ENCODE data around the gene MAP7D1.
"Not testable (repeated sequence)": the region's sequence is repeated elsewhere in the genome, so short reads cannot be mapped to it uniquely, and the experiment has no call there.

Gene MAP7D1

DNA sequence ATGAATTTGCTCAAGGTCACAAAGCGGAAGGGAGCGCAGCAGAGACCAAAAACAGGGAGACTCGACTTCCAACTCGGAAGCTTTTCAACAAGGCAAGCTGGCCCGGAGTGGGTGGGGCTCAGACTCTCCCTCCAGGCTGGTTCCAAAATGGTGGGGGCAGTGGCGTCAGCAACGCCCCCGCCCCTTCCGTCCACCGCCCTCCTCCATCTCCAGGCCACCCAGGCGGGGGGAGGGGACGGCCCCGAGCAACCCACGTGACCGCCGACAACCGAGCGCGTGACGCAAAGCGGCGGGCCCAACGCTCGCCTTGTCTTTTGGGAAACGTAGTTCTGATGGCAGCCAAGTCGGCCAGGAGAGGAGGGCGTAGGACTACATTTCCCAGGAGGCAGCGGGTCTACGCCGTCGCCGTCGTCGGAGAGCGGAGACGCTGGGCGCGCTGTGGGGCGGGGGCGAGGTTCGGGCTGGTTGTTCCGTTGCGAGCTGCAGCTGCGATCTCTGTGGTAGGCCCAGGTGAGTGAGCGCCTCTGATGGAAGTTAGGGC is 68.1 kb downstream of the MAP7D1 start, which contains the start of gene THRAP3:
TSS of gene THRAP3 (plus strand) at position 448 of the 541 bp plus-strand sequence. CDS start 58,121 bp downstream, outside the sequence.
- peak; percentile 96 for DNase-seq (ENCODE audit: low read depth, low spot score)
- peak within 1 kb of the TSS; percentile 92 for H3K27ac ChIP-seq

DNA sequence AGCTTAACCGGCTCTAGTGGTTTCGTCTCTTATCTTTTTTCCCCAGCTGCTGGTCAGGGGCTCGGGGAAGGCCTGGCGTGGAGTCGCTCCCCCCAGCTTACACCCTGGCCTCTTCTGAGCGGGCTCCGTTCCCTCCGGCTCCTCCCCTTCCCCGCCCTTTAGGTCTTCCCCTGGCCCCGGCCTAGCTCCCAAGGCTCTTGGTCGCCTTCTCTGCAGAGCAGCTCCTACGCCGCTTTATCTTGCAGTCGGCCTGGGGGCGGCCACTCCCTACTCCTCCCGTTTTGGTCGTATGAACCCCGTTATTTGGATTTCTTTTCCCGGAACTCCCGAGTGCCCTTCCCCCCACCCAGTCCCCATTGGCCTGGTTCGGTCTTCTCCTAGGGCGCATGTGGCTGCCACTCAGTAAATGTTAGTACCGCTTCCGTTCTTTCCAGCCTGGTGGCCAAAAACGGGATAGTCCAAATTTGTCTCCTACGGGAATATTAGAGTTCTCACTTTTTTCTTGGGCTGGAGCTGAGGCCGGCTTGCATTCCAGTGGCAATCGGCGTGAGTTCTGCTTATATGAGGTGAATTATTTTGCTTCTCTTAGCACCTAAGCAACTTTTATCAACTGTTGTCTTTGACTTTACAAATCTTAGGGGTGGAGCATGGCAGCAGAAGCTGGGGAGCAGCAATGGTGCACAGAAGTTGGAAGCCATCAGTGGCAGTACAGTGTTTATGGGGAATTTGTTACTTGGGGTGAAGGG is 68.8 kb downstream of the MAP7D1 start:
- DNase-seq (ENCODE audit: low read depth, low spot score) = no peak
- peak overlapping the region; percentile 92 for H3K27ac ChIP-seq

DNA sequence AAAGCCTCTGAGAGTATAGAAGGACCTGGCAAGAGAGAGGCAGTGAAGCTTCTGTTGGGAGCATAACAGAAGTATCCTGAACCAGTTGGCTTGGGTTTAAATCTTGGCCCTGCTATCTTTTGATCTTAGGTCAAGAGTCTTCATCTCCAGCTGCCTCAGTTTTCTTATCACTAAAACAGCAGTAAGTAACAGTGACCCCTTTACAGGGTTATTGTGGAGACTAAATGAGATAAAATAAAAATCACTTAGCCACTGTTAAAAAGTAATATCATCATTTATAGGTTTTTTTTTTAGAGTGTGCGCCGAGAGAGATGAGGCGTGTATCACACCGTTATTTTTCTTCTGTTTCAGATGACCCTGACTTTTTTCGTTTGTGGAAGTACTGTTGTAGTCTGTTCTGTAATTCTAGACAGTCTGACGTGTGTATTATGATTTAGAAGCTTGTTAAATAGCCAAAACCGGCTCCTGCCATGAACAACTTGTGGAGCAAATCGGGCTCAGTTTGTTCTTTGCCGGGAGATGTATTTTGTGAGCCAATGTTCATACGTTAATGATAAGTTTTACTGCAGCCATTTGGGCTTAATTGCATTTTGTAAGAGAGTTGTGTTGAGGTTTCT is 69.4 kb downstream of the MAP7D1 start:
- no peak for DNase-seq (ENCODE audit: low read depth, low spot score)
- peak overlapping the region; percentile 92 for H3K27ac ChIP-seq

DNA sequence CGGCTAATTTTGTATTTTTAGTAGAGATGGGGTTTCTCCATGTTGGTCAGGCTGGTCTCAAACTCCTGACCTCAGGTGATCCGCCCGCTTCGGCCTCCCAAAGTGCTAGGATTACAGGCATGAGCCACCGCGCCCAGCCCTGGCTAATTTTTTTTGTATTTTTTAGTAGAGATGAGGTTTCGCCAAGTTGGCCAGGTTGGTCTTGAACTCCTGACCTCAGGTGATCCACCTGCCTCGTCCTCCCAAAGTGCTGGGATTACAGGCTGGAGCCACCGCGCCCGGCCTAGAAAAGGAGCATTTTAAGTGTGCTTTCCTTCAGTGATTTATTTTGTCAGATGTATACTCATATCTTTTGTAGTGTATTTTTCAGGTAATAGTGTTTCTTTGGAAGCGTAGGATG is 74.3 kb downstream of the MAP7D1 start:
- H3K27ac ChIP-seq; DNase-seq (ENCODE audit: low read depth, low spot score): not testable (repeated sequence)
